HG03521 (cell line): ENCODE results near the gene TTLL1.
A peak's percentile ranks its signal among the peaks of the same experiment; 100 is the strongest.
"Not testable (repeated sequence)": the region's sequence is repeated elsewhere in the genome, so short reads cannot be mapped to it uniquely, and the experiment has no call there.

Experiments used
- ATAC-seq: cut with Tn5 transposase; IDR thresholded peaks from one replicate; pipeline ENCODE4 v1.9.1; 2021; ENCODE audit warnings: mild to moderate bottlenecking, moderate library complexity; ENCODE audit not compliant: unreplicated experiment

The TTLL1 gene

GRCh38 chr22:43110927-43111623 is 21.9 kb upstream of the TTLL1 start:
- ATAC-seq, result peak; percentile 39

DNA sequence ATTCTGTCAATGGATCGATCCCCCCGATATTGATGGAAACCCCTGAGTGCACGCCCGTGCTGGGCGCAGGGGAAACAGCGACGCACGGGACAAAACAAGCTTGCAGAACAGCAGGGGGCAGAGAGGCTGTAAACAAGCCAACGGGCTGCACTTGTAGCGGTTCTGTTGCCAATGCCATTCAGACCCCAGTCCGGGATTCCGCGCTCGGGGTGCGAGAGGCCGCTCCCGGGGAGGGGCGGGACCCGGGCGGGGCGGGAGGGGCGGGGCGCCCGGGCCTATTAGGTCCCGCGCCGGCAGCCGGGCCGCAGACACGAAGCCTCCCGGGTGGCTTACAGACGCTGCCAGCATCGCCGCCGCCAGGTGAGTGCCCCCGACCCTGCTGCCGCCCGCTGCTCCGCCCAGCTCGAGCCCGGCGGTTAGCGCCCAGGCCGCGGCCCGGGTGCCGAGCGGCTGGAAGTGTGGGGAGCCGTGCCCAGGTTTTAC is 21.3 kb upstream of the TTLL1 start, which contains the start of gene BIK:
Gene BIK (plus strand): TSS at position 307 of the 483 bp plus-strand sequence. CDS start 13,273 bp downstream, outside the sequence.
- ATAC-seq, result peak; percentile 39

GRCh38 chr22:43109921-43110443 is 20.8 kb upstream of the TTLL1 start:
- ATAC-seq, result no peak

DNA sequence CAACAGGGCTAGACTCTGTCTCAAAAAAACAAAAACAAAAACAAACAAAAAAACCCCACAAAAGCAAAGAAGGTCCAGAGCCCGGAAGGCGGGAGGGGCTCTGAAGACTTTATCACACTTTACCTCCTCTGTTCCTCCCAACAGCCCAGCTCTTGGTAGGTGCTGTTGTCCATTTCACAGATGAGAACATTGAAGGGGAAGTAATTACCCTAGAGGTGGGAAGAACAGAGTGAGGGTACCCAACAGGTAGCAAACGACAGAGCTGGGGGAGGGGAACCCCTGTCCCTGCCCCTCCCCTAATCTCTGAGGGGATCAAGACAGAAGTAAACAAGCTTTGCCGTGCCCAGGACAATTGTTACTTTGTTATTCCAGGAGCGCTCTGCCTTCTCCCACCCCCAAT is 20.3 kb upstream of the TTLL1 start:
- no peak for ATAC-seq

- no peak for ATAC-seq
These were observed 17.1 kb upstream of the TTLL1 start for GRCh38 chr22:43106302-43106701.

DNA sequence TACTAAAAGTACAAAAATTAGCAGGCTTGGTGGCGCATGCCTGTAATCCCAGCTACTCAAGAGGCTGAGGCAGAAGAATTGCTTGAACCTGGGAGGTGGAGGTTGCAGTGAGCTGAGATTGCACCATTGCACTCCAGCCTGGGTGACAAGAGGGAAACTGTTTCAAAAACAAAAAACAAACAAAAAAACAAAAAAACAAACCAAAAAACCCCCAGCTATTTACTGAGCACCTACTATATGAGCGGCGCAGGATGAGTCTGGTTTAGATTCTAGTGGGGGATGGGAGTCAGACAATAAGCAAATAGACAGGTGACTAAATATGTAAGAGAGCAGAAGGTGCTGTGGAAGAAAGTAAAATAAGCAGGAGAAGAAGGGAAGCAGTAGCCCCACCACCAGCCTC is 15.8 kb upstream of the TTLL1 start:
- ATAC-seq, result not testable (repeated sequence)

DNA sequence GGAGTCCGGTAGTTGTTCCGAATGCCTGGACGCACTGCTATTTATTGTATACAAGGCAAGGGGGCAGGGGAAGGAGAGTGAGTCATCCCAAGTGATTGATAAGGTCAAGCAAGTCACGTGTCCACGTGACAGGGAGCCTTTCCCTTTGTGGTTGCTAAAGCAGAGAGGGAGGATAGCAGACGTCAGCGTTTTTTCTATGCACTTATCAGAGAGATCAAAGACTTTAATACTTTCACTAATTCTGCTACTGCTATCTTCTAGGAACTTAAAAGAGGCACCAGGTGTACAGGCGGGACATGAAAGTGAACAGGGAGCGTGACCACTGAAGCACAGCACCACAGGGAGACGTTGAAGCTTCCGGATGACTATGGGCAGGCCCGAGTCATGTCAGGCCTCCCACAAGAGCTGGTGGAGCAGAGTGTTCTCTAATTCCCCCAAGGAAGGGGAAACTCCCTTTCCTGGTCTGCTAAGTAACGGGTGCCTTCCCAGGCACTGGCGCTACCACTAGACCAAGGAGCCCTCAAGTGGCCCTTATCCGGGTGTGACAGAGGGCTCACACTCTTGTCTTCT is 14.9 kb upstream of the TTLL1 start:
- not testable (repeated sequence) for ATAC-seq

GRCh38 chr22:43101306-43101705 is 12.1 kb upstream of the TTLL1 start:
- ATAC-seq, result no peak

GRCh38 chr22:43100225-43100624 is 11.0 kb upstream of the TTLL1 start:
- no peak for ATAC-seq

- ATAC-seq, result no peak
These were observed 9.9 kb upstream of the TTLL1 start for GRCh38 chr22:43099095-43099494.

GRCh38 chr22:43098356-43098755 is 9.2 kb upstream of the TTLL1 start:
- ATAC-seq, result no peak

DNA sequence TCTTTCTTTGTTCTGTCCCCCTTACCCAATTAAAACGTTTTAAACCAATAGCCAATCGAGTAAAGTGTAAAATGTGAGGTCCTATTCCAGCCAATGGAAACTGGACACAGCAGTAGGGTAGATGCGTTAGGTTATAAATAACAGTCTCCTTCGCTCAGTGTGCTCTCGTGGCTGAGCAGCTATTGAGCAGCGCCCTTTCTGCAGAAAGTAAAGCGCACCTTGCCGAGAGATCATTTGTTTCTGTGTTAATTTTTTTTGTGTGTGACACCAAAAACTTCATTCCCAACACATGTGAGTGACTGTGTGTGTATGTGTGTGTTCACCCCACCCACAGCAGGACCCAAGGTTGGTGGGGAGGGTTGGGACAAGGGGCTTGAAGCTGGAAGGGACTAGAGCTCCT is 7.2 kb upstream of the TTLL1 start:
- no peak for ATAC-seq

DNA sequence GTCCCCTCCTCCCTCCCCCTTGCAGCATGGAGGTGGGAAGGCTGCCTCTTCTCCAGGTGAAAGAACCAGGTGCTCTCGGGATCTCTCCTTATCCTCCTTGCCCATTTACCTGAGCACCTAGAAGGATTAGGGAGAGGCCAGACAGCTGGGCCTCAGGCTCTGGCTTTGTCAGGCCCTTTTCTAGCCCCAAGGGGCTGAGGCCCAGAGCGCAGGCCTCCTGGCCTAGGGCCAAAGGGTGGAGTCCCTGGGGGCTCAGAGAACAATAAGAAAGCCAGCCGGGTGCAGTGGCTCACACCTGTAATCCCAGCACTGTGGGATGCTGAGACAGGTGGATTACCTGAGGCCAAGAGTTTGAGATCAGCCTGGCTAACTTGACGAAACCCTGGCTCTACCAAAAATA is 5.4 kb upstream of the TTLL1 start:
- no peak for ATAC-seq

GRCh38 chr22:43094085-43094484 is 4.9 kb upstream of the TTLL1 start:
- no peak for ATAC-seq

- ATAC-seq, result no peak
These were observed 2.9 kb upstream of the TTLL1 start for GRCh38 chr22:43092085-43092484.

GRCh38 chr22:43090130-43090789 is 1.1 kb upstream of the TTLL1 start:
- ATAC-seq, result no peak

DNA sequence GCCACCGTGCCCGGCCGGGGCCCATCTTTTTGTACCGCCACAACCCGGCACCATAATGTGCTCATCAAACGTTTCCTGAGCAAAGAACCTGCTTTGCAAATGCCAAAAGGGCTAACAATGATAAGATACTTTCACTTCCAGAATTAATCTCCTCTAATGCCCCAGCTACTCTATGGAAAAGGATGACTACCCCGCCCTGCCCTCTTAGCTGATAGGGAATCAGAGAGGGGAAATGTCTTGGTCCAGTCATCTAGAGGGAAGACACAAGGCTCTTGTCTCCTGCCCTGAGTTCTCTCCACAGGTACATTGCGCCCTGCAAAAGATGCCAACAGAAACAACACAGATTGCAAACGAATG is 586 bp downstream of the TTLL1 start:
- ATAC-seq, result no peak

GRCh38 chr22:43085658-43086606 is 3.3 kb downstream of the TTLL1 start:
- no peak for ATAC-seq

GRCh38 chr22:43081968-43082367 is 7.2 kb downstream of the TTLL1 start:
- no peak for ATAC-seq

- ATAC-seq, result no peak
These were observed 8.6 kb downstream of the TTLL1 start for GRCh38 chr22:43080616-43081015.

DNA sequence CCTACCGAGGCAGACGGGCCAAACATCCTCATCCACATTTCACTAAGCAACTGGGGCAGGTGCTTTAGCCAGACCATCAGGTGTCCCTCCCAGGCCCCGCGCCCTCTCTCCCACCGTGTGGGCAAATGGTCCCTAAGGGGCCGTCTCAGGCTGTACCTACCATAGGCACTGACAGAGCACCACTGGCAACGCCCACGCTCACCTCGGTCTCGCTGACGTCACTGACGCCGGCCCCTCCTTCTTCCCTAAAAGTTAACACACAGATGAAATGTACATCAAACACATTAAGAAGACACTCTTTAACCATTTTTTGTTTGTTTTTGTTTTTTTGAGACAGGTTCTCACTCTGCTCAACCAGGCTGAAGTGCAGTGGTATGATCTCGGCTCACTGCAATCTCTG is 9.4 kb downstream of the TTLL1 start:
- ATAC-seq, result no peak
